Neuron (in vitro differentiated cells): ENCODE results near the gene XIST.

Experiments
- H2AFZ ChIP-seq: one replicate; pipeline ENCODE4 v1.6.1; 2013; ENCODE audit warnings: low read depth, mild to moderate bottlenecking, inconsistent platforms, low read length, moderate library complexity
- H3K27me3 ChIP-seq: one replicate; pipeline ENCODE4 v1.6.1; 2013; ENCODE audit warnings: low read length; ENCODE audit not compliant: insufficient read depth
- H3K36me3 ChIP-seq: one replicate; pipeline ENCODE4 v1.6.1; 2013; ENCODE audit warnings: low read length; ENCODE audit not compliant: insufficient read depth
- H3K4me1 ChIP-seq: one replicate; pipeline ENCODE4 v1.6.1; 2013; ENCODE audit warnings: low read length; ENCODE audit not compliant: insufficient read depth
- H3K4me3 ChIP-seq: 2 replicates; pipeline ENCODE4 v1.5.1; 2013; ENCODE audit warnings: mild to moderate bottlenecking, low read length, moderate library complexity
- H3K9me3 ChIP-seq: one replicate; pipeline ENCODE4 v1.6.1; 2013; ENCODE audit warnings: low read length

The XIST gene

DNA sequence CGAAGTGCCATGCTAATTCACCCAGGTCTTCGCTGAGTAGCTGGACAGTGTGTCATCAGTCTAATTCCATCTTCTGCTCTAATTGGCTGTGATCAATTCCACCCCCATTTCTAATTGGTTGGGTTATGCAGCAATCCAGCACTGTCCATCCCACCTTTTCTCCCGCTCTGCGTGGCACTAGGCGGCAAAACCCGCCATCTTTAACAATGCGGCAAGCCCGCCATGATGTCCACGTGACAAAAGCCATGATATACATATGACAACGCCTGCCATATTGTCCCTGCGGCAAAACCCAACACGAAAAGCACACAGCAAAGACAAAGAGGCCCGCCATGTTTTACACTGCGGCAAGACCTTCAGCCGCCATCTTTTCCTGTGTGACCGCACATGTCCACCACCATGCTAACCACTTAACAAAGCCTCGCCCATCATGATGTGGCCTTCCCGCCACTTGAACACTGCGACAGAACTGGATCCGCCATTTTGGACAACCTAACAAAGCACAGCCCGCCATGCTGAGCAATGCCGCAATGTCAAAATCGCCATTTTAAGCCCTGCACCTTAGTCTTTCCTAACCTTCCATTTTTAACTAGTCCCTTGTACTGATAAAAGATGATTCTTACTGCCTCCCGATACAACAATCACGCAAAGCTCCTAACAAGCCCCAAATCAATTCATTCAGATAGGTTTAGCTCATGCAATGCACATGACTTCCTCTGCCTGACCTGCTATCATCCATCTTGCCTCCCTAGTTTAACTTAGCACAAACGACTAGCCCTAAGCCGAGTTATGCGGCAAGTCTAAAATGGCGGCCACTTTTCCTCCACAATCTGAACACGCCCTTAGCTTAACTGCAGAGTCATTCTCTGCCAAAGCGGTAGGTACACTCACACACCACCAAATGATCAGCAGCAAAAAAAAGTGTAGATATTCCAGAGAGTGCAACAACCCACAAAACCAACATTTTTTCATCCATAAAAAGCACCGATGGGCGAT, 1.2 kb downstream of the XIST start:
- no peaks in the 10 kb centered on the region for H3K9me3 ChIP-seq
- H2AFZ ChIP-seq = no peak overlapping the region
- H3K4me1 ChIP-seq = peaks cover 24% of the 10 kb centered on the region
- H3K27me3 ChIP-seq = no peaks in the 10 kb centered on the region
- peaks cover 10% of the 10 kb centered on the region for H3K36me3 ChIP-seq
- peak overlapping the region; percentile 56 for H3K4me3 ChIP-seq

DNA sequence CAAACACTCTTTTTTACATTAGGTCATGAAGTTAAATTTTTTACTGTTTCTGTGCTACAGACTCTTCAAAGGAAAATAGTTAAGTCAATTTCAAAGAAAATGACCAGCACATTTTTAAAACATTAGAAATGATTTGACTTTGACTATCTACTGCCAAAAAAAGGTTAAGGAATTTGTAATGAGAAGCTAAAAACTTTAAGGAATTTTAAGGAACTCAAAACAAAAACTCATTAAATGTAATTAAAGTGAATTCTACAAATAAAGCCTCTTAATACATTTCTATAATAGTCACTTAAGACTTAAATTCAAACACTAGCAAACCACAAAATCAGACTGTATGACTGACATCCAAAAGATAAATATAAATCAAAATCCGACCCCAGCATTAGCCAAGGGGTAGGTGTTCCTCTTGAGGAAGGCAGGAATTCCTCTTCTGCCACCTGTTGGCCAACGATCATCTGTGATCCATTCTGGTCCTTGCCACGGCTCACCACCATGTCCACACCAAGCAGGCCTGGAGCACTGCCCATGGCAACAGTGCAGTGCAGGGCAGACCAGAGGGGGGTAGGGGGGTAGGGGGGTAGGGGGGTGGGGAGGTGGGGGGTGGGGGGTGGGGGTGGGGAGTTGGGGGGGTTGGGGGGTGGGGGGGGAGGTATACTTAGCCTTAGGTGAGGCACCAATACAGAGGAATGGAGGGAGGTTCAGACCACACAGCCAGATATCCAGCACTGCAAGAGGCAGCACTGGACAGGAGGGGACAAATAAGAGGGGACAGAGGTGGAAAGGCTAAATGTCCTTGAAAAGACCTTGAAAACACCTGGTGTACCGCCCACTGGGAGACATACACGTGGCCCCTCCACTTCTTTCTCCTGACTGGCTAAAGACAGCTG, 2.1 kb downstream of the XIST start:
- Histone ChIP-seq H3K27me3 (no peaks in the 10 kb centered on the region), H3K4me3 (peak overlapping the region; percentile 56), H3K4me1 (peaks cover 22% of the 10 kb centered on the region), H3K36me3 (peaks cover 17% of the 10 kb centered on the region), H2AFZ (no peak overlapping the region), H3K9me3 (no peaks in the 10 kb centered on the region)

DNA sequence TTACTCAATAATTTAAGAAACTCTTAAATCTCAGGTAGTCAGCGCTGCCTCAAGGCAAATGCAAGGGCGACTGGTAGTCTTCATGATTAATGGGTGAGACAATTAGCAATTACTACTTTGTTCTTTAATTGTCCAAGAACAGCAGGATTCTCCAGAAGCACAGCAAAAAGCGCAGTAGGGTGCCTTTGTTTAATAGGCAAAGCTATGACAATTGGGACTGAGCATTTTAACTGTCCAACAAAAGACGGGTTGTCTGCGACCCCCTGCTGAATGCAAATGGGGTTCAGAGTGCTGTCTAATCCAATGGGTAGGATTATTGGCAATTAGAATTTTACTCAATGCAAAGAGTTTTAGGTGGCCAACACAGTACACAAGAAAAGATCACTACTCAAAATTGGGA, 3.4 kb downstream of the XIST start:
- no peak overlapping the region for H2AFZ ChIP-seq
- H3K36me3 ChIP-seq = peaks cover 27% of the 10 kb centered on the region
- H3K9me3 ChIP-seq = no peaks in the 10 kb centered on the region
- H3K4me3 ChIP-seq = peak overlapping the region; percentile 56
- H3K27me3 ChIP-seq = no peaks in the 10 kb centered on the region
- H3K4me1 ChIP-seq = peaks cover 29% of the 10 kb centered on the region

DNA sequence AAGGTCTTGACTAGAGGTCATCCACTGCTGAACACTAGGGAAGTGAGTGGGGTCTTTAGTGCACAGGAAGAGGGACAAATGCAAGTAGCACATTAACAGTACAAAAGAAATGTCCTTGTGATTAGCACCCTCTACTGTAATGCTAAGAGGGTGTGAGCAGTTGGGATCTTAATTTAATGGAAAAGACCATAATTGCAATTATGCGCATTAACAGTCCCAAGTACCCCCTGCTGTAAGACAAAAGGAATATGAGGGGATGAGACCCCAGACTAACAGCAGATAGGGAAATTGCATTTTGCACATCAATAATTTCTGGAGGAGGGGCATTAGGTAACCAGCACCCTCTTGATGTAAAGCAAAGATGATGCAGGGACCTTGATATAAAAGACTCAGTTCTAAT, 4.5 kb downstream of the XIST start:
- Histone ChIP-seq H3K4me1 (peaks cover 31% of the 10 kb centered on the region), H3K27me3 (no peaks in the 10 kb centered on the region), H3K9me3 (no peaks in the 10 kb centered on the region), H3K36me3 (peaks cover 33% of the 10 kb centered on the region), H3K4me3 (peak overlapping the region; percentile 56), H2AFZ (no peak overlapping the region)

DNA sequence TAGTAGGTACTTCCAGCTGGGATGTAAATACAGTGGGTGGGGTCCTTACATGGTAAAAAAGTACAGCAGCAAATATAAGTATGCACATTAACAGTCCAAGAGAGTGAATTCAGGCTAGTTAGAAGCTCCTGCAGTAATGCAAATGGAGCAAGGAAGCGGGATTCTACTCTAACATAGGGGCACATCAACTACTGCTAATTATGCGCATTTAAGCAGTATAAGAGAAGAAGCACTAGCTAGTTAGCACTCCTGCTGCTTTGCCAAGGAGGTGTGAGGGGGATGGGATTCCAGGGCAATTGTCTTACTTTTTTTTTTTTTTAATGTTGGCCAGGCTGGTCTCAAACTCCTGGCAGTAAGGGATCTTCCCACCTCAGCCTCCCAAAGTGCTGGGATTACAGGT, 5.4 kb downstream of the XIST start:
- no peak overlapping the region for H2AFZ ChIP-seq
- no peaks in the 10 kb centered on the region for H3K27me3 ChIP-seq
- H3K36me3 ChIP-seq = peaks cover 33% of the 10 kb centered on the region
- H3K9me3 ChIP-seq = no peaks in the 10 kb centered on the region
- H3K4me3 ChIP-seq = peak overlapping the region; percentile 2
- peaks cover 40% of the 10 kb centered on the region for H3K4me1 ChIP-seq

DNA sequence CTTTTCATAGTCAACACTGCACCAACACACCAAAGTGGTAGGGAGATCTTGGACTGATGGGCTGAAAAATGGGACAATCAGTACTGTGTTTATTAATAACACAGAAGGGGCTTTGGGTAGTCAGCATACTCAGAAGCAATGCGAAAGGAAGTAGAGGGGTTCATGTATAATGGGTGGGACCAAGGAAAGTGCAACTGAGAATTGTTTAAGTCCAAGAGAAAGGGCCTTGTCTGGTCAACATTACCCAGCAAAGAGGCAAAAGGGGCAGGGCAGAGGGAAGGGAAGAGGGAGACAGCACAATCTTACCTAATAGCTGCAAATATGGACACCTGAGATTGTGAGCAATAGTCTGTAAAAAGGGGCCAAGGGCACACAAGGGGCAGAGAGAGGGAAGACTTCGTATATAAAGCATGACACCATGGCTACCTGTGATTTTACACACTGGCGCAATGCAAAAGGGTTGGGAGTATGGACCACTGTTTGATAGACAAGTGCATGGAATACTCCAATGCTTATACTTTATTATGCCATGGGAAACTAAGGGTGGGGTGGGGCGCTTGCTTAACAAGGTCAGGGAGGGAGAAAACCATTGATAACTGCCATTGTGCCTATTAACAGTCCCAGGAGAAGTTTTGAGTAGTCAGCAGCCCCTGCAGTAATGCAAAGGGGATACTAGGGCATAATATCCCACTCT, 9.8 kb downstream of the XIST start:
- Histone ChIP-seq H3K4me3 (no peak overlapping the region), H3K4me1 (peaks cover 28% of the 10 kb centered on the region), H3K9me3 (no peaks in the 10 kb centered on the region), H2AFZ (no peak overlapping the region), H3K27me3 (no peaks in the 10 kb centered on the region), H3K36me3 (peaks cover 42% of the 10 kb centered on the region)

DNA sequence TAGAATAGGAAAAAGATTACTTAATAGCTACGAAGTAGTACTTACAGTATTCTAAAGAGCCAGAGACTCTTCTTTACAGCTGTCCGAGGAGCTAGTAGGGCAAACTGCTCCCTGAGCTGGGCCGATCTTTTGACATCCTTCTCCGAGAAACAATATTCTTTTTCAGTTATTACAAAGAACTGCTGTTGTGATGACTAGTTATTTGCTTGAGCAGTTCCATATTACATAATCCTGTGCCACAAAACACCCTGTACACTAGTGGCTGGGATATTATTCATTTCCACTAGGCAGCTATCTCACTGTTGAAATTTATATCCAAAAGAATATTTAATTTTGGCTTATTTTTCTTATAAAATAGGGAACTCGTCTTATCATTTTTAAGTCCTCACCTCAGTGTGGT, 11.2 kb downstream of the XIST start:
- Histone ChIP-seq H3K9me3 (no peaks in the 10 kb centered on the region), H3K27me3 (no peaks in the 10 kb centered on the region), H3K36me3 (peaks cover 38% of the 10 kb centered on the region), H2AFZ (no peak overlapping the region), H3K4me3 (no peak overlapping the region), H3K4me1 (peaks cover 19% of the 10 kb centered on the region)

DNA sequence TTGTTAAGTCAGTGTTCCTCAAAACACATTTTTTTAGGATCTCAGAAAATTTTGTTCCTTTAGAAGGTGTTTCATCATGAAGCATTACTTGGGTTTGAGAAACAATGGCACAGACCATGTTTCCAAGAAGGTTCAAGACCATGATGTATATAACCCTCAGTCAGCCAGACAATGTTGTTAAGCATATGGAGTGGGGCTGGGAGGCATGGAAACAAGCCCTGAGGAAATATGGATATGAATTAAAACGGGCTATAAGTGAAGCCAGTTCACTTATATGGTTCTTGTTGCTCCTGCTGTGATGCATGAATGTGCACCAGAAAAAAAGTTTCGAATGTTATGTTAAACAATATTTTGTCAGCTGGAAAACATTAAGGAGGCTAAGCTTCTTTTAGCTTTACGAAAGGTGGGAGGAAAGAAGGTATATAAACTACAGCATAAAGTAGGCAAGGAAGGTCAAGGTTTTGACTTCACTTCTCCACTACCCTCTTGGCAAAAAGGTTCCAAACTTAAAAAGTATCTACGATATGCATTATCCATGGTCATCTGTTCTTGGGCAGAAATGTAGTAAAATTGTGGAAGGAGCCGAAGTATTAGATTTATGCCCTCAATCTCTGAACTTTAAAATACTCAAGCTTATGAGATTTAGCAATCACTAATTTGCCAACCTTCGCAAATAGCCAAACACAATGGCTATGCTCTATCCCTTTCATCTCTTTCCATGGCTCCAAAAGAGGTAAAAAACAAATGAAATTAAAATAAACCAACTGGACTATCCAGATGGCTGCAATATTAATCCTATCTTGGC, 12.2 kb downstream of the XIST start:
- no peaks in the 10 kb centered on the region for H3K27me3 ChIP-seq
- H3K9me3 ChIP-seq = no peaks in the 10 kb centered on the region
- peaks cover 37% of the 10 kb centered on the region for H3K36me3 ChIP-seq
- H2AFZ ChIP-seq = no peak overlapping the region
- no peak overlapping the region for H3K4me3 ChIP-seq
- peaks cover 18% of the 10 kb centered on the region for H3K4me1 ChIP-seq

DNA sequence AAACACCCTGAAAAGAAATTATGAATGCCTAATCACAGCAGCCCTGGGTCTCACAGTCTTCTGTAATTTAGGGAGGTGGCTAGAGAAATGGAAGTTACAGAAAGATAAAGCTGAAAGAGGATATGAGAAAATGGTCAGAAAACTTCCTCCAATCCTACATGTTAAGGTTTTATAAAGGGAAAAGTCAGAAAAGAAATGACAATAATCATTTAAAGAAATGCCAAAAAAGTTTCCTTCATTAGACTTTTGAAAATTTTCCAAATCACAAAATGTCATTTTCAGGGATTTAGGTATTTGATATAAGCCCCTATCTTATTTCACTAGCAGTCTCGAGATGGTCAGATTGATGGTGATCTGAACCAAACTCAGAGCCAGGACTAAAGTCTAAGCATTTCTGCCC, 13.4 kb downstream of the XIST start:
- H3K4me1 ChIP-seq = peaks cover 12% of the 10 kb centered on the region
- no peaks in the 10 kb centered on the region for H3K9me3 ChIP-seq
- H3K36me3 ChIP-seq = peaks cover 38% of the 10 kb centered on the region
- H3K4me3 ChIP-seq = no peak overlapping the region
- no peaks in the 10 kb centered on the region for H3K27me3 ChIP-seq
- H2AFZ ChIP-seq = no peak overlapping the region

DNA sequence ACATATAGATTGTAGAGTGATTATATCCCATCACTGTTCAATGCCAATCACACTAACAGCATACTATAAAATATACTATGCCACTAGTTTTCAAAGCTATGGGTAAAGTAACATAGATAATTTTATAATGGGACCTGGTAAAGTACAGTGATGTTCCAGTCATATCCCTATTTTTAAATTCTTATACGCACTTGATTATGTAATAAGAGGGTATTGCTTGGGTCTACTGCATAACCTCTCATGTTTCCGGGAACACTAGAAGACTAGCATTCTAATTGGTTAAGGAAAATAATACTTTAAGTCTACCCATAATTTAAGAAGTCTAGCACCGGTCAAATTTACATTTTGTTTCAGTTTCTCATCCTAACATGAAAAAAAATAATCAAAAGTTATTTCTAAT, 14.4 kb downstream of the XIST start:
- no peaks in the 10 kb centered on the region for H3K27me3 ChIP-seq
- no peak overlapping the region for H3K4me3 ChIP-seq
- peaks cover 40% of the 10 kb centered on the region for H3K36me3 ChIP-seq
- H2AFZ ChIP-seq = no peak overlapping the region
- peaks cover 10% of the 10 kb centered on the region for H3K4me1 ChIP-seq
- H3K9me3 ChIP-seq = no peaks in the 10 kb centered on the region

DNA sequence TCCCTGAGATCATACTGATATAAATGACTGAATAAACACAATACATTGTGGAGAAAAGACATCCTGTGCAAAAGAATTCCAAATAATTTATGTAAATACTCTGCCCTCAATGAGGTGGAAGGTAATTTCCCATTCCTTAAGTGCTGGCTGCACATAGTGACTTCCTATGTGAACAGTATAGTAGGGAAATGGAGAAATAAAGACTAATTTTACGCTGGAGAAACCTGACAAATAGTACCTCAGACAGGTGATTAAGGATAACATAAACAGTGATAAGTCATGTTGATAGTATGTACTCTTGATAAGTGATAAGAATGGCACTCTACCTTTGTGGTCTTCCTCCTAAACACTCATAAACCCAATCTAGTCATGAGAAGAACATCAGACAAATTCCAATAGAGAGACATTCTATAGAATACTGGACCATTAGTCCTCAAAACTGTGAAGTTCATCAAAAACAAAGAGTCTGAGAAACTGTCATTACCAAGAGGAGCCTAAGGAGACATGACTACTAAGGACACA, 15.5 kb downstream of the XIST start:
- peaks cover 46% of the 10 kb centered on the region for H3K36me3 ChIP-seq

DNA sequence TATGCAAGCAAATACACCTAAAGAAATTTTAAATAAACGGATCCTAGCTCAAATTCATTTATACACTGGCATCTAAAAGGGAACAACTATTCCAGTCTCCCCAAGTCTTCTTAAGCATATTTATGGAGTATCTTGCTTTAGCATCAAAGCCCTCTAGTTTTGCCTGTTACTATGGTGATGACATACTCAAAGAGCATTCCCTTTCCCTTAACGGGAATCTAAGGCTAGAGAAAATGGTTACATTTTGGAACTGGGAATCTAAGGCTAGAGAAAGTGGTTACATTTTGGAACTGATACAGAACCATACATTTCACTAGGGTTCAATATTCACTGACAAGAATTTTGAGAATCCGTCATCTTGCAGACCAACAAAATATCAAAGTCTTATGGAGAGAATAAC, 18.3 kb downstream of the XIST start:
- no peaks in the 10 kb centered on the region for H3K27me3 ChIP-seq
- H2AFZ ChIP-seq = no peak overlapping the region
- H3K4me3 ChIP-seq = no peak overlapping the region
- no peaks in the 10 kb centered on the region for H3K4me1 ChIP-seq
- H3K36me3 ChIP-seq = peaks cover 57% of the 10 kb centered on the region
- H3K9me3 ChIP-seq = no peaks in the 10 kb centered on the region

More for the DNA sequence above, 15.5 kb downstream of the XIST start:
- Histone ChIP-seq H3K4me3 (no peak overlapping the region), H3K27me3 (no peaks in the 10 kb centered on the region), H3K4me1 (peaks cover under 1% of the 10 kb centered on the region), H2AFZ (no peak overlapping the region), H3K9me3 (no peaks in the 10 kb centered on the region)
